MM.1S (cell line): ENCODE measurements around the gene PHYH.

Experiments used
- DNase-seq: peaks from one replicate; pipeline ENCODE4 v3.0.0-alpha.2; 2015
- H2AFZ ChIP-seq: fragments of 300-600 bp; sonication (generic); 2 replicates; pipeline ENCODE4 v1.6.0; 2016; ENCODE audit warnings: antibody characterized with exemption, low read length
- H3F3A ChIP-seq: fragments of 300-600 bp; sonication (generic); 2 replicates; pipeline ENCODE4 v1.6.1; 2016; ENCODE audit warnings: mild to moderate bottlenecking, antibody characterized with exemption, low read length, moderate library complexity, mixed read lengths; ENCODE audit not compliant: insufficient read depth
- H3K27ac ChIP-seq: fragments of 300-600 bp; sonication (generic); 2 replicates; pipeline ENCODE4 v1.5.1; 2016; ENCODE audit warnings: mild to moderate bottlenecking, low read length
- H3K27me3 ChIP-seq: fragments of 300-600 bp; sonication (generic); replicated peaks from 2 replicates; pipeline ENCODE4 v1.6.0; 2016; ENCODE audit warnings: low read length; ENCODE audit not compliant: insufficient read depth
- H3K36me3 ChIP-seq: fragments of 300-600 bp; sonication (generic); replicated peaks from 2 replicates; pipeline ENCODE4 v1.6.1; 2016; ENCODE audit warnings: mild to moderate bottlenecking, low read length, mixed read lengths; ENCODE audit not compliant: insufficient read depth
- H3K4me1 ChIP-seq: fragments of 300-600 bp; sonication (generic); 2 replicates; pipeline ENCODE4 v1.6.1; 2016; ENCODE audit warnings: low read length, mixed read lengths
- H3K4me2 ChIP-seq: fragments of 300-600 bp; sonication (generic); 2 replicates; pipeline ENCODE4 v1.6.0; 2016; ENCODE audit warnings: low read depth, low read length
- H3K4me3 ChIP-seq: fragments of 300-600 bp; sonication (generic); 2 replicates; pipeline ENCODE4 v1.5.1; 2016; ENCODE audit warnings: low read length, mixed read lengths
- H3K79me2 ChIP-seq: fragments of 300-600 bp; sonication (generic); 2 replicates; pipeline ENCODE4 v1.6.1; 2016; ENCODE audit warnings: mixed run types, low read length, mixed read lengths
- H3K9ac ChIP-seq: fragments of 300-600 bp; sonication (generic); 2 replicates; pipeline ENCODE4 v1.6.1; 2016; ENCODE audit warnings: low read length, mixed read lengths
- H3K9me2 ChIP-seq: fragments of 300-600 bp; sonication (generic); replicated peaks from 2 replicates; pipeline ENCODE4 v1.6.1; 2016; ENCODE audit warnings: mild to moderate bottlenecking, low read length, mixed read lengths; ENCODE audit not compliant: insufficient read depth
- H3K9me3 ChIP-seq: fragments of 300-600 bp; sonication (generic); replicated peaks from 2 replicates; pipeline ENCODE4 v1.6.1; 2016; ENCODE audit warnings: mild to moderate bottlenecking, low read length, mixed read lengths; ENCODE audit not compliant: insufficient read depth
- H4K20me1 ChIP-seq: fragments of 300-600 bp; sonication (generic); 2 replicates; pipeline ENCODE4 v1.6.1; 2016; ENCODE audit warnings: mild to moderate bottlenecking, low read length, moderate library complexity, mixed read lengths; ENCODE audit not compliant: insufficient read depth
- EZH2 ChIP-seq: fragments of 300-600 bp; sonication (generic); optimal IDR thresholded peaks from 2 replicates; pipeline ENCODE3; 2017; ENCODE audit warnings: low read depth, mild to moderate bottlenecking, antibody characterized with exemption, low read length, mixed read lengths
- EZH2phosphoT487 ChIP-seq: fragments of 300-600 bp; sonication (generic); IDR thresholded peaks from 2 replicates; pipeline ENCODE4 v1.6.1; 2018; ENCODE audit warnings: antibody characterized with exemption, low read length
- TF ChIP-seq, protein P1 (sequence below): fragments of 300-600 bp; sonication (generic); IDR thresholded peaks from 2 replicates; pipeline ENCODE4 v1.5.1; 2016; ENCODE audit warnings: antibody characterized with exemption, low read length, mixed read lengths

PHYH gene

GRCh38 chr10:13328613-13329012 is 28.7 kb upstream of the PHYH start:
- H3K4me3 ChIP-seq, result no peak overlapping the region
- TF ChIP-seq EZH2, result no peak
- TF ChIP-seq EZH2phosphoT487, result no peak
- TF ChIP-seq, protein P1, sequence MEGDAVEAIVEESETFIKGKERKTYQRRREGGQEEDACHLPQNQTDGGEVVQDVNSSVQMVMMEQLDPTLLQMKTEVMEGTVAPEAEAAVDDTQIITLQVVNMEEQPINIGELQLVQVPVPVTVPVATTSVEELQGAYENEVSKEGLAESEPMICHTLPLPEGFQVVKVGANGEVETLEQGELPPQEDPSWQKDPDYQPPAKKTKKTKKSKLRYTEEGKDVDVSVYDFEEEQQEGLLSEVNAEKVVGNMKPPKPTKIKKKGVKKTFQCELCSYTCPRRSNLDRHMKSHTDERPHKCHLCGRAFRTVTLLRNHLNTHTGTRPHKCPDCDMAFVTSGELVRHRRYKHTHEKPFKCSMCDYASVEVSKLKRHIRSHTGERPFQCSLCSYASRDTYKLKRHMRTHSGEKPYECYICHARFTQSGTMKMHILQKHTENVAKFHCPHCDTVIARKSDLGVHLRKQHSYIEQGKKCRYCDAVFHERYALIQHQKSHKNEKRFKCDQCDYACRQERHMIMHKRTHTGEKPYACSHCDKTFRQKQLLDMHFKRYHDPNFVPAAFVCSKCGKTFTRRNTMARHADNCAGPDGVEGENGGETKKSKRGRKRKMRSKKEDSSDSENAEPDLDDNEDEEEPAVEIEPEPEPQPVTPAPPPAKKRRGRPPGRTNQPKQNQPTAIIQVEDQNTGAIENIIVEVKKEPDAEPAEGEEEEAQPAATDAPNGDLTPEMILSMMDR, result no peak
- no peaks in the 10 kb centered on the region for H4K20me1 ChIP-seq
- no peaks in the 10 kb centered on the region for H3K27me3 ChIP-seq
- H3F3A ChIP-seq, result no peaks in the 10 kb centered on the region
- no peaks in the 10 kb centered on the region for H3K79me2 ChIP-seq
- H3K4me2 ChIP-seq, result no peak overlapping the region
- no peak overlapping the region for H3K27ac ChIP-seq
- H3K9me2 ChIP-seq, result no peaks in the 10 kb centered on the region
- no peaks in the 10 kb centered on the region for H3K4me1 ChIP-seq
- no peaks in the 10 kb centered on the region for H3K9me3 ChIP-seq
- no peaks in the 10 kb centered on the region for H3K36me3 ChIP-seq
- no peak overlapping the region for H2AFZ ChIP-seq
- H3K9ac ChIP-seq, result no peak overlapping the region
- DNase-seq, result no peak

DNA sequence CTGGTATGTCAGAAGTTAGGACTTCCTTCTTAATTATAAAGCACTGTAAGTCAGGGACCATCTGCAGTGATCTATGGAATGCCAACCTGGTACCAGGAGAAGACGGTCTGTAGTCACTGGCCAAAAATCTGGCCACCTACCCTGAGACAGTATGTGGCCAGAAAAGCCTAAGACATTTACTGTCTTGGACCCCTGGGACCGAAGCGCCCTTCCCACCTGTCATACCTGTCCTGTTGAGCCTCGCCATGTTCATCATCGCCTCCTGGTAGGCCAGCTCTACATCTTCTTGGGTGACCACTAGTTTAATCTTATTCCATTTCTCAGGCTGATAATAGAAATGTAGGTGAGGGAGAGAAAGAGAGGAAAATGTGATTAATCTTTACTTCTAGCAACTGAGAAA is 28.3 kb upstream of the PHYH start:
- no peaks in the 10 kb centered on the region for H3K79me2 ChIP-seq
- no peaks in the 10 kb centered on the region for H4K20me1 ChIP-seq
- no peak for TF ChIP-seq EZH2phosphoT487
- TF ChIP-seq EZH2, result no peak
- TF ChIP-seq, protein P1, result no peak
- no peaks in the 10 kb centered on the region for H3K9me2 ChIP-seq
- no peak overlapping the region for H2AFZ ChIP-seq
- H3K9ac ChIP-seq, result no peak overlapping the region
- no peak overlapping the region for H3K4me2 ChIP-seq
- no peaks in the 10 kb centered on the region for H3K36me3 ChIP-seq
- no peak overlapping the region for H3K27ac ChIP-seq
- no peaks in the 10 kb centered on the region for H3F3A ChIP-seq
- H3K4me1 ChIP-seq, result no peaks in the 10 kb centered on the region
- DNase-seq, result no peak
- H3K27me3 ChIP-seq, result no peaks in the 10 kb centered on the region
- no peaks in the 10 kb centered on the region for H3K9me3 ChIP-seq
- no peak overlapping the region for H3K4me3 ChIP-seq

- no peaks in the 10 kb centered on the region for H4K20me1 ChIP-seq
- no peaks in the 10 kb centered on the region for H3K9me2 ChIP-seq
- H3F3A ChIP-seq, result no peaks in the 10 kb centered on the region
- TF ChIP-seq EZH2, result no peak
- TF ChIP-seq EZH2phosphoT487, result no peak
- TF ChIP-seq, protein P1, result no peak
- no peak for DNase-seq
- H3K36me3 ChIP-seq, result peaks cover under 1% of the 10 kb centered on the region
- no peaks in the 10 kb centered on the region for H3K9me3 ChIP-seq
- no peak overlapping the region for H3K27ac ChIP-seq
- H3K27me3 ChIP-seq, result no peaks in the 10 kb centered on the region
- H2AFZ ChIP-seq, result no peak overlapping the region
- no peak overlapping the region for H3K9ac ChIP-seq
- H3K4me3 ChIP-seq, result no peak overlapping the region
- H3K4me1 ChIP-seq, result no peaks in the 10 kb centered on the region
- H3K4me2 ChIP-seq, result no peak overlapping the region
- H3K79me2 ChIP-seq, result no peaks in the 10 kb centered on the region
Measured at GRCh38 chr10:13327534-13327933, 27.7 kb upstream of the PHYH start.
